ENCODE data around the gene VDR. TPM values are rescaled to one million over a fixed set of nuclear protein-coding genes. Genes with fewer than 3 reads are reported as not detected.

Gene VDR
- total and polyA plus RNA-seq, 12 donors = 6.9 to 80.1 (median 18.4) TPM

DNA sequence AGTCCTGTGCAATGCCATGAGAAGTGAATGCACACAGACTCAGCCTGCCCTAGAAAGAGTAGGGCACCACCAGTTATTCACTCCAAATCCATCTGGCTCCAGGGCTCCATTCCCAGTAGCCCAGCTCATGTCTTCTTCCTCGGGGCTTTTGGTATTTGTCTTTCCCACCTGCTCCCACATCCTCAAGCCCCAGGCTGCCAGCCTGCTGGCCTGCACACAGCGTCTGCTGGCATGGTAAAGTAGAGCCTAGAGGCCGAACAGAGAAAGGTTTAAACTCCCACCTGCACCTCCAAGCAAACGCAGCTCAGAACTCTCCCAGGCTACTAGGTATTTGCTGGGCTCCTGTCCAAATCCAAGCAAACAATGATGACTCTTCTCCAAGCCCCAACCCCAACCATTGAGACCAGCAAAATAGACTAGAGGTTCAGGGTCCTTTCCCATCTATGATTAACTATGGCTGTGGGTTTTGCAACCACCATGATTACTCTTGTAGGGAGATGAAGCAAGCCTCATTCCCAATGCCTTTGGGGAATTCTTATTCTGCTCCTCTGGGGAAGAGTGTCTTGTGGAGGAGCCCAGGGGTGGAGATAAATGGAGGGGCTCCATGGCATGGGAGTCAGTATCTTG lies 5.2 kb upstream of the VDR start:
- Histone ChIP-seq H3K4me3 (no peak overlapping the region), H3K9me3 (replicated peaks in 1 of 3) (no peaks in the 10 kb centered on the region), H3K27me3 (no peaks in the 10 kb centered on the region), H3K36me3 (replicated peaks in 1 of 2) (no peaks in the 10 kb centered on the region), H3K4me1 (replicated peaks in 1 of 2) (no peaks in the 10 kb centered on the region), H3K27ac (no peak overlapping the region)
- DNase-seq = no peak
- intact Hi-C loops (cut with DNase I) = loop anchor here in 1 of 2 donors (5.0 kb wide), 1 partner anchor 42 kb away; no protein-coding TSS in a partner anchor
- 89 to 96% (median 91%) methylated on average over 3 to 4 of the region's 4 CpGs for WGBS, 4 donors
- TF ChIP-seq POLR2A (IDR thresholded peaks at IDR 0.05) (no peak), CTCF (IDR thresholded peaks at IDR 0.05) (no peak)

DNA sequence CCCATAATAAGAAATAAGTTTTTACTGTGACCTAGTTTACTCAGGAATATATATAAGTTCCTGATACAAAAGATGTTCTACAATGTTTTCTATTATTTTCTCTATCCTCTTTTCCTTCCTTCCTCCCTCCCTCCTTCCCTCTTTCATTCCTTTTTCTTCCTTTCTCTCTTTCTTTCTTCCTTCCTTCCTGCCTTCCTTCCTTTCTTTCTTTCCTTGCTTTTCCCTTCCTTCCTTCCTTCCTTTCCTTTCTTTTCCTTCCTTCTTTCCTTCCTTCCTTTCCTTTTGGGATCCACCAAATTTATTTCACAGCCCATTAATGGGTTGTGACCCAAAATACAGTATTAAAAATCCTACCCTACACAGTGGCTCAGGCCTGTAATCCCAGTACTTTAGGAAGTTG lies 3.9 kb upstream of the VDR start:
- TF ChIP-seq POLR2A (IDR thresholded peaks at IDR 0.05) = no peak
- TF ChIP-seq CTCF (IDR thresholded peaks at IDR 0.05) = no peak
- Histone ChIP-seq H3K36me3 (replicated peaks in 1 of 2) (no peaks in the 10 kb centered on the region), H3K9me3 (replicated peaks in 1 of 3) (no peaks in the 10 kb centered on the region), H3K27ac (no peak overlapping the region), H3K27me3 (no peaks in the 10 kb centered on the region), H3K4me1 (replicated peaks in 1 of 2) (peaks cover 6 to 8% of the 10 kb centered on the region in 2 donors), H3K4me3 (no peak overlapping the region)
- DNase-seq = no peak
- intact Hi-C loops (cut with DNase I) = loop anchor here in 1 of 2 donors (5.0 kb wide), 1 partner anchor 44 kb away; no protein-coding TSS in a partner anchor

- intact Hi-C loops (cut with DNase I) = loop anchor here in 1 of 2 donors (5.0 kb wide), 1 partner anchor 44 kb away; no protein-coding TSS in a partner anchor
- peaks cover 14 to 16% of the 10 kb centered on the region in 2 donors for H3K4me1 ChIP-seq (replicated peaks in 1 of 2)
- no peak for DNase-seq
- 62 to 84% (median 75%) methylated on average over 4 of the region's 4 CpGs for WGBS, 4 donors
- H3K36me3 ChIP-seq (replicated peaks in 1 of 2) = no peaks in the 10 kb centered on the region
- no peak overlapping the region for H3K27ac ChIP-seq
- TF ChIP-seq CTCF (IDR thresholded peaks at IDR 0.05) (no peak), POLR2A (IDR thresholded peaks at IDR 0.05) (no peak)
- H3K9me3 ChIP-seq (replicated peaks in 1 of 3) = no peaks in the 10 kb centered on the region
- H3K4me3 ChIP-seq = no peak overlapping the region
- H3K27me3 ChIP-seq = no peaks in the 10 kb centered on the region
These were observed 3.2 kb upstream of the VDR start for GRCh38 chr12:47907851-47908454.

DNA sequence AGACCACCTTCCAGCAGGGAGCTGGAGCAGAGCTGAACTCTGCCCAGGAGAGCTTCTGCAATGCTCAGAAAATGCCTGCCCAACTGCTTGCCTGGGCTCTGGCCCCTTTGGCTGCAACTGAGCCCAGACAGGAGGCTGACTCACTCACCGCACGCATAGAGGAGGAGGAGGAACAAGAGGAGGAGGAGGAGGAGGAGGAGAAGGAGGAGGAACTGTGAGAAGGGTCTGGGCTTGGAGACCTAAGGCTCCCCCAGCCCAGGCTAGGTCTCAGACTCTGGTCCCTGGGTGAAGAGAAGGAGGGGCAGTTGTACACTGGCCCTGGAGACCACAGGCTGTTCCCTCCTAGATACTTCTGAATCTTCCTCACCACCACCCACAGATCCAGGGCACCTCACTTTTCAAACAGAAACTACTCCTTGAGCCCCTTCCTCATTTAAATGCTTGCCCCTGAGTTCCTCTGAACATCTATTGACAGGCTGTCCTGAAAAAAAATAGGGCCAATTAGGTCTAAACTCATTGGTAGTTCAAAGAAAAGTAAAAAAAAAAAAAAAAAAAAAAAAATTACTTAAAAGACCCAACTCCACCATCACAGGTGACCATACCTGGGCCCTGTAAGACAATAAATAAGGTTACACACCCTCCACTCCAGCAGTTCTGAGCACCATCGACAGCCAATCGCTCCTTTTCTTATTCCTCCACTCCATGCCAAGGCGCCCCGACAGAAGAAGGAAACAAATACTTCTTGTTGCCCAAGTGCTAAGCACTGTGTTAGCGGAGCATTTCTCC lies 674 bp downstream of the VDR start:
- Histone ChIP-seq H3K9me3 (replicated peaks in 1 of 3) (no peaks in the 10 kb centered on the region), H3K27ac (peak overlapping the region in 3 of 5 donors; percentile 65 to 89 (median 71)), H3K4me3 (peak overlapping the region in 2 of 4 donors; percentile 59 to 84), H3K4me1 (replicated peaks in 1 of 2) (peaks cover 21 to 50% of the 10 kb centered on the region in 2 donors), H3K36me3 (replicated peaks in 1 of 2) (no peaks in the 10 kb centered on the region), H3K27me3 (no peaks in the 10 kb centered on the region)
- 1 to 7% (median 5%) methylated on average over 7 of the region's 7 CpGs for WGBS, 4 donors
- TF ChIP-seq CTCF (IDR thresholded peaks at IDR 0.05) (peak in 2 of 6 experiments; percentile 5 to 12), POLR2A (IDR thresholded peaks at IDR 0.05) (peak in 1 of 2 donors; percentile 62)
- peak; percentile 74 to 91 (median 83) for DNase-seq
- intact Hi-C loops (cut with DNase I) = no loop called here

Measured in adrenal gland (tissue), 12 donors.